Psoas muscle (tissue), 8 donors: ENCODE measurements around the gene THBS2. TPM values are rescaled to one million over a fixed set of nuclear protein-coding genes. Genes with fewer than 3 reads are reported as not detected.

ENCODE experiments used
- ATAC-seq, 4 donors: fragments of 200-7000 bp; cut with Tn5 transposase; one replicate each; pipeline ENCODE4 v1.9.1; 2020; ENCODE audit warnings: moderate library complexity in 3 of 4, mild to moderate bottlenecking in 2 of 4
- DNase-seq, 2 donors: peaks; one replicate each; pipeline ENCODE4 v3.0.0-alpha.2; 2020
- H3K27ac ChIP-seq: fragments of 200-600 bp; one replicate; pipeline ENCODE4 v1.8.0; 2022
- H3K27me3 ChIP-seq, 3 donors: fragments of 200-600 bp in 1 of 3; one replicate each; pipeline versions ENCODE4 v1.6.1 to v1.8.0; 2013 to 2022; ENCODE audit warnings: low read length in 2 of 3, mild to moderate bottlenecking in 2 of 3, moderate library complexity in 1 of 3; ENCODE audit not compliant: insufficient read depth in 3 of 3
- H3K36me3 ChIP-seq, 2 donors: fragments of 200-600 bp in 1 of 2; one replicate each; pipeline versions ENCODE4 v1.6.1 to v1.8.0; 2013 to 2022; ENCODE audit warnings: low read depth in 1 of 2, mild to moderate bottlenecking in 1 of 2, moderate library complexity in 1 of 2; ENCODE audit not compliant: insufficient read depth in 1 of 2
- H3K4me1 ChIP-seq: fragments of 200-600 bp; one replicate; pipeline ENCODE4 v1.8.0; 2022
- H3K4me3 ChIP-seq: fragments of 200-600 bp; one replicate; pipeline ENCODE4 v1.8.0; 2022; ENCODE audit warnings: mild to moderate bottlenecking
- H3K9me3 ChIP-seq: fragments of 200-600 bp; one replicate; pipeline ENCODE4 v1.8.0; 2022
- WGBS, 3 donors: extraction: QIAGEN DNeasy Blood & Tissue Kit; methylation state at CpG; one replicate each; pipeline versions ENCODE4 v1.1.6 to v1.1.7; 2013; 5-methylcytosine and 5-hydroxymethylcytosine counted together
- intact Hi-C, 2 donors: fragments of 100-400 bp; cut with DNase I; formaldehyde crosslinking; loops; one replicate each; pipeline versions ENCODE4 v1.11.0 to v1.14.2; 2022
- polyA plus RNA-seq, 3 donors: library from polyadenylated mRNA; stranded (reverse); fragments of 200-250 nt; gene quantifications; one replicate each; pipeline ENCODE4 v1.2.3, GENCODE V29; 2013
- total RNA-seq, 4 donors: library from RNA; stranded (reverse); fragmentation: NEBNext Ultra II Directional in 2 of 4; extraction: Animal tissue kit (Norgen Biotek cat#: 25700) in 2 of 4; gene quantifications; one replicate each; pipeline versions ENCODE4 v1.2.1 to v1.2.4, GENCODE V29; 2021 to 2023
- TF ChIP-seq, protein P1 (sequence below): fragments of 200-600 bp; IDR thresholded peaks from one replicate; pipeline ENCODE4 v1.8.0; 2022; ENCODE audit warnings: antibody characterized with exemption
- donor health status: healthy with polysubstance abuse.
- donor health status: DM: no; HTN: no; CAD: no; lungs with moderate emphysema.
- donor health status: Bipolar disorder and iron deficiency.
- donor health status: healthy.
- donor health status: DM: yes; HTN: yes; CAD: no.
- donor health status: DM: no; HTN: no; CAD: no.
- donor health status: DM: no; HTN: no; CAD: no.
- donor health status: DM: yes; HTN: yes; CAD: no.

The THBS2 gene
- total and polyA plus RNA-seq, 7 donors = 0.49 to 9.4 (median 1.6) TPM

DNA sequence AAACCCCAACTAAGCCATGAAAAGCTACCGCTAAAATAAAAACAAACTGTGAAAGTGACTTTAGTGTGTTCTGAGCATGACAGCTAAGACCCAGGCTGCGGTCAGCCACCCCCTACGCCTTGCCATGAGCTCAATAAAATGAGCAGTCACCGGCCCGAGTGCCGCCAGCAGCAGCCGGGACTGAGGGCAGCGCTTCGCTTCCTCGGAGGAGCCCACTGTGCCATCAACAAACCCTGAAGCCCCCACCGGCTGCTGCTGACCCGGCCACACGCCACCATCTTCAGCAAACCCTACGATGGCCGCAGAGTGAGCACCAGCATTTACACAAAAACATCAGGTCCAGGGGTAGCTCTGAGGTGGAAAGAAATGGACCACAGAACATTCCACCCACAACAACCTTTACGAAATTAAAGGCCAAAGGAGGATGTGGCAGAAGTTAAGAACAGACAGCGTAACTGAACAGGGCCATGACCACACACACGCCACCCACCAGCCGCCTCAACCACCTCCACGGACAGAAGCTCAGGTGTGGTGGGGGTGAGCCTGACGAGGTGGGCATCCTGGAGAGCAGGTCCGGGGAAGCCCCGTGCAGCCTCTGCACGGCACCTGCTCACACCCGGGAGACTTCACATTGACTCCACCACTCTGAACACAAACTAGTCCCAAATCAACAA is 67.0 kb downstream of the THBS2 start:
- no peaks in the 10 kb centered on the region for H3K9me3 ChIP-seq
- ATAC-seq = no peak
- intact Hi-C loops = no loop called here
- TF ChIP-seq, protein P1, sequence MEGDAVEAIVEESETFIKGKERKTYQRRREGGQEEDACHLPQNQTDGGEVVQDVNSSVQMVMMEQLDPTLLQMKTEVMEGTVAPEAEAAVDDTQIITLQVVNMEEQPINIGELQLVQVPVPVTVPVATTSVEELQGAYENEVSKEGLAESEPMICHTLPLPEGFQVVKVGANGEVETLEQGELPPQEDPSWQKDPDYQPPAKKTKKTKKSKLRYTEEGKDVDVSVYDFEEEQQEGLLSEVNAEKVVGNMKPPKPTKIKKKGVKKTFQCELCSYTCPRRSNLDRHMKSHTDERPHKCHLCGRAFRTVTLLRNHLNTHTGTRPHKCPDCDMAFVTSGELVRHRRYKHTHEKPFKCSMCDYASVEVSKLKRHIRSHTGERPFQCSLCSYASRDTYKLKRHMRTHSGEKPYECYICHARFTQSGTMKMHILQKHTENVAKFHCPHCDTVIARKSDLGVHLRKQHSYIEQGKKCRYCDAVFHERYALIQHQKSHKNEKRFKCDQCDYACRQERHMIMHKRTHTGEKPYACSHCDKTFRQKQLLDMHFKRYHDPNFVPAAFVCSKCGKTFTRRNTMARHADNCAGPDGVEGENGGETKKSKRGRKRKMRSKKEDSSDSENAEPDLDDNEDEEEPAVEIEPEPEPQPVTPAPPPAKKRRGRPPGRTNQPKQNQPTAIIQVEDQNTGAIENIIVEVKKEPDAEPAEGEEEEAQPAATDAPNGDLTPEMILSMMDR = no peak
- H3K27ac ChIP-seq = no peak overlapping the region
- H3K27me3 ChIP-seq = no peaks in the 10 kb centered on the region
- 92% methylated on average over 25 of the region's 25 CpGs for WGBS, 3 donors
- H3K36me3 ChIP-seq = no peaks in the 10 kb centered on the region
- no peak overlapping the region for H3K4me3 ChIP-seq
- peaks cover 4% of the 10 kb centered on the region for H3K4me1 ChIP-seq
- no peak for DNase-seq

DNA sequence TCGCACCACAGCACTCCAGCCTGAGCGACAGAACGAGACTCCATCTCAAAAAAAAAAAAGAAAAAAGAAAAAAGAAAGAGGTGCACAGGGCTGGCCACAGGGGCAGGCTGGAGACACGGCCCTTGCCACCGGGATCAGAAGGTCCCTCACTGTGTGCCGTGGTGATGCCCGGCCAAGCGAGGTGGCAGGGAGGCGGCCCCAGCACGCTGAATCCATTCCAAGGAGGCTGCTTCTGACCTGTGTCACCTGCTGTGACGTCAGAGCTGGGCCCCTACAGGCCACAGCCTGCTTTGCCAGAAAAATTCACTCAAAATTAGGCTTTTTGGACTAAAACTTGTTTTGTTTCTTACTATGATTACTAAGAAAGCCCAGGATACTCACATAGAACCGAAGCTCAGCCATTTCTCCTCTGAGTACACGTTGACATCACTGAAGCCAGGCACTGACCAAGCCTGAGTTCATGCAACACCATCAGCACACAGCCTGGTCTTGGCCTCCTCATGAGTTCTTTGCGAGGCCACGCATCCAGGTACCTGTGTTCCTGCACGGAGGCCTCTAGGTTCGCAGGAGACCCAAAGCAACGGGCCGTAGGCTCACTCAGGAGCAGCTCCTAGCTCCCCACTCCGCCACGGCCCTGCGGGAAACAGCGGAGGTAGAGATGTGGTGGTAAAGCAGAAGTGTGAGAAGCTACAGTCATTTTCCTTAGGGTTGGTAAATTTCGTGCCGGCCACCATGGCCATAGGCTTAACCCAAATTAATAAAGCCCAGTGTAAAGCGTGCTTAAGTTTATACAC is 67.8 kb downstream of the THBS2 start:
- DNase-seq (no peak), ATAC-seq (no peak)
- intact Hi-C loops = no loop called here
- H3K4me3 ChIP-seq = no peak overlapping the region
- H3K27me3 ChIP-seq = no peaks in the 10 kb centered on the region
- 91 to 94% (median 93%) methylated on average over 25 to 26 of the region's 26 CpGs for WGBS, 3 donors
- no peak overlapping the region for H3K27ac ChIP-seq
- H3K36me3 ChIP-seq = no peaks in the 10 kb centered on the region
- H3K9me3 ChIP-seq = no peaks in the 10 kb centered on the region
- peaks cover 4% of the 10 kb centered on the region for H3K4me1 ChIP-seq
- TF ChIP-seq, protein P1 = no peak

DNA sequence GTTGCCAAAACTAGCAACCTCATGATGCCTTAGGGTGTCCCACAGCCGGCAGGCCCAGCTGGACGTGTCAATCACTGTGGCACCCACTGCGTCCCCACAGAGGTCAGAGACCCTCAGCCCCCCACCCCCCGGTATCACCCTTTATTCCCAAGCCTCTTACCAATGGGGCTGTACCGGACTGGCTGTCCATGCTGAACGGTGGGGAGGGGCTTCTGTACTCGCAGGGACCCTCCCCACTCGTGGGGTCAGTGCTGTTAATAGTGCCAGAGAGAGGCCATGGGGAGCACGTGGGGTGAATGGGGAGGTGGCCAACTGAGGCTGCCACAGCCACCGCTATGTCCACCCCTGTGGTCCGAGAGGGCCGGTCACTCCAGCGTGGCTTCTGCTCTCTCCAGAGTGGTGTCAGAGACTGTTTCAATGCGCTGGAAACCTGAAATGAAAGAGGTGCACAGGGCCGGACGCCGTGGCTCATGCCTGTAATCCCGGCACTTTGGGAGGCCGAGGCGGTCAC is 68.6 kb downstream of the THBS2 start:
- no peak for DNase-seq
- H3K9me3 ChIP-seq = no peaks in the 10 kb centered on the region
- peaks cover 0 to 2% (median 0%) of the 10 kb centered on the region in 3 donors for H3K27me3 ChIP-seq
- intact Hi-C loops = no loop called here
- no peak for ATAC-seq
- TF ChIP-seq, protein P1 = no peak
- H3K4me3 ChIP-seq = no peak overlapping the region
- 89 to 92% (median 90%) methylated on average over 20 of the region's 20 CpGs for WGBS, 3 donors
- no peak overlapping the region for H3K27ac ChIP-seq
- H3K4me1 ChIP-seq = peaks cover 4% of the 10 kb centered on the region
- H3K36me3 ChIP-seq = no peaks in the 10 kb centered on the region

DNA sequence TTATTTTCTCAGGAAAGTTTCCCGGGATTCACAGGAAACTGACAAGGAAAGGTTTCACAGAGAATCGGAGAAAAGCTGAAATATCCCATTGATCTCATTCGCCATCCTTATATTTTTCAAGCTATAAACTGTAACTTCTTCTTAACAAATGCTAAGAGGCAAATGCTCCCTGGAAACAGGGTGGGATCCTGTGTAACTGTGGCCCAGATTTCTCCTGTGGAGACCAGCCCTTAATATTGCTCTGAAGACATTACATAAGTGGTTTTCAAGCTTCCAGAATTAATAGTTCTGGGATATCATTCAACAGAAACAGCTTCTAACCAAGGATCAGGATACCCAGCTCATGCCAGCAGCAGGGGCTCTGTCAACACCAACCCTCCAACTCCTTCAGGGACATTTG is 69.2 kb downstream of the THBS2 start:
- Histone ChIP-seq H3K4me1 (peaks cover 2% of the 10 kb centered on the region), H3K4me3 (no peak overlapping the region), H3K27me3 (peaks cover 0 to 2% (median 0%) of the 10 kb centered on the region in 3 donors), H3K9me3 (no peaks in the 10 kb centered on the region), H3K36me3 (no peaks in the 10 kb centered on the region), H3K27ac (no peak overlapping the region)
- 93 to 97% (median 95%) methylated on average over 3 of the region's 3 CpGs for WGBS, 3 donors
- ATAC-seq = no peak
- intact Hi-C loops = no loop called here
- DNase-seq = no peak
- TF ChIP-seq, protein P1 = no peak
